ENCODE results near the gene ZDHHC17. TPM values are rescaled to one million over a fixed set of nuclear protein-coding genes. Genes with fewer than 3 reads are reported as not detected.

The ZDHHC17 gene
- total RNA-seq, 1 experiment from 2014 or later = 31.4 TPM

GRCh38 chr12:76890151-76891143 lies 126.5 kb downstream of the ZDHHC17 start:
- peak; percentile 61 for DNase-seq
- no peaks in the 10 kb centered on the region for H3K4me1 Mint-ChIP-seq (ENCODE audit: low read depth, unreplicated experiment)
- TF ChIP-seq CTCF (IDR thresholded peaks at IDR 0.05; ENCODE audit: unreplicated experiment) = no peak
- H3K27ac Mint-ChIP-seq (ENCODE audit: unreplicated experiment) = no peak overlapping the region
- intact Hi-C loops (cut with micrococcal nuclease; ENCODE audit: unreplicated experiment) = no loop called here
- no peak overlapping the region for H3K4me3 Mint-ChIP-seq (ENCODE audit: low read depth, unreplicated experiment)
- CTCF ChIA-PET = no interaction called here
- no TSS peak for BruUV-seq (replicated peaks)
- H3K9me3 Mint-ChIP-seq (ENCODE audit: low read depth, unreplicated experiment) = peaks cover 2% of the 10 kb centered on the region
- H3K36me3 Mint-ChIP-seq (ENCODE audit: insufficient read depth, unreplicated experiment) = no peaks in the 10 kb centered on the region
- H3K27me3 Mint-ChIP-seq (ENCODE audit: unreplicated experiment) = no peaks in the 10 kb centered on the region

GRCh38 chr12:76891609-76892008 lies 127.7 kb downstream of the ZDHHC17 start:
- H3K4me1 Mint-ChIP-seq (ENCODE audit: low read depth, unreplicated experiment) = no peaks in the 10 kb centered on the region
- no peak overlapping the region for H3K4me3 Mint-ChIP-seq (ENCODE audit: low read depth, unreplicated experiment)
- peaks cover 2% of the 10 kb centered on the region for H3K9me3 Mint-ChIP-seq (ENCODE audit: low read depth, unreplicated experiment)
- CTCF ChIA-PET = no interaction called here
- no TSS peak for BruUV-seq (replicated peaks)
- no peaks in the 10 kb centered on the region for H3K36me3 Mint-ChIP-seq (ENCODE audit: insufficient read depth, unreplicated experiment)
- DNase-seq = no peak
- no peak for TF ChIP-seq CTCF (IDR thresholded peaks at IDR 0.05; ENCODE audit: unreplicated experiment)
- H3K27me3 Mint-ChIP-seq (ENCODE audit: unreplicated experiment) = no peaks in the 10 kb centered on the region
- H3K27ac Mint-ChIP-seq (ENCODE audit: unreplicated experiment) = no peak overlapping the region
- intact Hi-C loops (cut with micrococcal nuclease; ENCODE audit: unreplicated experiment) = no loop called here

GRCh38 chr12:76895796-76896195 lies 131.9 kb downstream of the ZDHHC17 start:
- no peaks in the 10 kb centered on the region for H3K4me1 Mint-ChIP-seq (ENCODE audit: low read depth, unreplicated experiment)
- no peak for DNase-seq
- H3K27me3 Mint-ChIP-seq (ENCODE audit: unreplicated experiment) = no peaks in the 10 kb centered on the region
- peaks cover 2% of the 10 kb centered on the region for H3K9me3 Mint-ChIP-seq (ENCODE audit: low read depth, unreplicated experiment)
- CTCF ChIA-PET = interaction anchor here (0.5 kb wide), 1 partner anchor 55 kb away, joined by 5 read pairs; no protein-coding TSS in a partner anchor
- intact Hi-C loops (cut with micrococcal nuclease; ENCODE audit: unreplicated experiment) = no loop called here
- H3K27ac Mint-ChIP-seq (ENCODE audit: unreplicated experiment) = no peak overlapping the region
- no TSS peak for BruUV-seq (replicated peaks)
- H3K36me3 Mint-ChIP-seq (ENCODE audit: insufficient read depth, unreplicated experiment) = no peaks in the 10 kb centered on the region
- no peak overlapping the region for H3K4me3 Mint-ChIP-seq (ENCODE audit: low read depth, unreplicated experiment)
- TF ChIP-seq CTCF (IDR thresholded peaks at IDR 0.05; ENCODE audit: unreplicated experiment) = no peak

- Mint-ChIP-seq H3K4me1 (ENCODE audit: low read depth, unreplicated experiment) (no peaks in the 10 kb centered on the region), H3K9me3 (ENCODE audit: low read depth, unreplicated experiment) (peaks cover 2% of the 10 kb centered on the region)
- intact Hi-C loops (cut with micrococcal nuclease; ENCODE audit: unreplicated experiment) = no loop called here
Measured at GRCh38 chr12:76896274-76896673, 132.4 kb downstream of the ZDHHC17 start.

More at GRCh38 chr12:76896274-76896673, 132.4 kb downstream of the ZDHHC17 start:
- no TSS peak for BruUV-seq (replicated peaks)
- Mint-ChIP-seq H3K27ac (ENCODE audit: unreplicated experiment) (no peak overlapping the region), H3K4me3 (ENCODE audit: low read depth, unreplicated experiment) (no peak overlapping the region), H3K27me3 (ENCODE audit: unreplicated experiment) (no peaks in the 10 kb centered on the region), H3K36me3 (ENCODE audit: insufficient read depth, unreplicated experiment) (no peaks in the 10 kb centered on the region)
- no peak for TF ChIP-seq CTCF (IDR thresholded peaks at IDR 0.05; ENCODE audit: unreplicated experiment)
- DNase-seq = no peak
- CTCF ChIA-PET = interaction anchor here (0.5 kb wide), 1 partner anchor 56 kb away, joined by 5 read pairs; no protein-coding TSS in a partner anchor

Data from Calu3 (cell line).